Lower lobe of right lung (tissue), 2 donors: ENCODE data around the gene MSI2. TPM values are rescaled to one million over a fixed set of nuclear protein-coding genes. Genes with fewer than 3 reads are reported as not detected.

Experiments
- ATAC-seq, 2 donors: fragments of 200-7000 bp; cut with Tn5 transposase; one replicate each; pipeline ENCODE4 v1.9.1; 2020 to 2022; ENCODE audit warnings: mild to moderate bottlenecking in 2 of 2, moderate library complexity in 2 of 2
- DNase-seq: peaks from one replicate; pipeline ENCODE4 v3.0.0-alpha.2; 2020
- H3K27ac ChIP-seq: fragments of 200-600 bp; one replicate; pipeline ENCODE4 v1.8.0; 2022
- H3K27me3 ChIP-seq: fragments of 200-600 bp; one replicate; pipeline ENCODE4 v1.8.0; 2022; ENCODE audit warnings: low read depth
- H3K36me3 ChIP-seq: fragments of 200-600 bp; one replicate; pipeline ENCODE4 v1.8.0; 2022; ENCODE audit warnings: mild to moderate bottlenecking
- H3K4me1 ChIP-seq: fragments of 200-600 bp; one replicate; pipeline ENCODE4 v1.8.0; 2022
- H3K4me3 ChIP-seq: fragments of 200-600 bp; one replicate; pipeline ENCODE4 v1.8.0; 2022; ENCODE audit warnings: mild to moderate bottlenecking
- H3K9me3 ChIP-seq: fragments of 200-600 bp; one replicate; pipeline ENCODE4 v1.8.0; 2022
- CTCF ChIP-seq: fragments of 200-600 bp; IDR thresholded peaks from one replicate; pipeline ENCODE4 v1.8.0; 2022; ENCODE audit warnings: antibody characterized with exemption, mild to moderate bottlenecking
- intact Hi-C: fragments of 100-400 bp; cut with DNase I; formaldehyde crosslinking; loops from one replicate; pipeline ENCODE4 v1.11.0; 2022
- total RNA-seq: library from RNA; stranded (reverse); fragmentation: NEBNext Ultra II Directional; extraction: Animal tissue kit (Norgen Biotek cat#: 25700); gene quantifications from one replicate; pipeline ENCODE4 v1.2.1, GENCODE V29; 2021
- donor health status: DM: no; HTN: yes; CAD: no; lungs with severe emphysema.

Gene MSI2
- total RNA-seq, 1 donor from 2014 or later: 43.9 TPM

GRCh38 chr17:57236686-57237299 lies 19.5 kb upstream of the MSI2 start:
- no peak overlapping the region for H3K4me3 ChIP-seq
- no peak overlapping the region for H3K27ac ChIP-seq
- H3K27me3 ChIP-seq: no peaks in the 10 kb centered on the region
- ATAC-seq (no peak), DNase-seq (no peak)
- H3K4me1 ChIP-seq: no peaks in the 10 kb centered on the region
- TF ChIP-seq CTCF: no peak
- no peaks in the 10 kb centered on the region for H3K9me3 ChIP-seq
- H3K36me3 ChIP-seq: no peaks in the 10 kb centered on the region
- intact Hi-C loops: no loop called here

GRCh38 chr17:57240648-57241047 lies 15.7 kb upstream of the MSI2 start:
- no peak for TF ChIP-seq CTCF
- Histone ChIP-seq H3K27ac (no peak overlapping the region), H3K36me3 (no peaks in the 10 kb centered on the region), H3K4me3 (no peak overlapping the region), H3K27me3 (peaks cover 7% of the 10 kb centered on the region), H3K9me3 (no peaks in the 10 kb centered on the region), H3K4me1 (no peaks in the 10 kb centered on the region)
- no peak for DNase-seq
- no peak for ATAC-seq
- intact Hi-C loops: no loop called here

- no peaks in the 10 kb centered on the region for H3K4me1 ChIP-seq
- no peak for TF ChIP-seq CTCF
- peaks cover 7% of the 10 kb centered on the region for H3K27me3 ChIP-seq
- H3K4me3 ChIP-seq: no peak overlapping the region
- H3K36me3 ChIP-seq: no peaks in the 10 kb centered on the region
- DNase-seq (no peak), ATAC-seq (no peak)
- no peak overlapping the region for H3K27ac ChIP-seq
- no peaks in the 10 kb centered on the region for H3K9me3 ChIP-seq
- intact Hi-C loops: no loop called here
Measured at GRCh38 chr17:57242148-57242547, 14.2 kb upstream of the MSI2 start.

GRCh38 chr17:57243171-57243622 lies 13.1 kb upstream of the MSI2 start:
- intact Hi-C loops: no loop called here

GRCh38 chr17:57245786-57246185 lies 10.5 kb upstream of the MSI2 start:
- H3K36me3 ChIP-seq: no peaks in the 10 kb centered on the region
- TF ChIP-seq CTCF: no peak
- H3K4me1 ChIP-seq: no peaks in the 10 kb centered on the region
- no peak overlapping the region for H3K4me3 ChIP-seq
- intact Hi-C loops: no loop called here
- no peak overlapping the region for H3K27ac ChIP-seq
- H3K9me3 ChIP-seq: no peaks in the 10 kb centered on the region
- ATAC-seq: no peak
- H3K27me3 ChIP-seq: peaks cover 7% of the 10 kb centered on the region
- no peak for DNase-seq

More at GRCh38 chr17:57243171-57243622, 13.1 kb upstream of the MSI2 start:
- peak; percentile 96 for TF ChIP-seq CTCF
- peak; percentile 86 to 92 for ATAC-seq
- Histone ChIP-seq H3K27me3 (peaks cover 7% of the 10 kb centered on the region), H3K4me3 (no peak overlapping the region), H3K9me3 (no peaks in the 10 kb centered on the region), H3K4me1 (no peaks in the 10 kb centered on the region), H3K27ac (no peak overlapping the region), H3K36me3 (no peaks in the 10 kb centered on the region)
- DNase-seq: peak; percentile 69
